Naive thymus-derived CD4-positive, alpha-beta T cell (primary cell): ENCODE data around the gene RASSF5. TPM values are rescaled to one million over a fixed set of nuclear protein-coding genes. Genes with fewer than 3 reads are reported as not detected.
A peak's percentile ranks its signal among the peaks of the same experiment; 100 is the strongest.

Experiments
- ATAC-seq: fragments of 150-1000 bp; cut with Tn5 transposase; 2 replicates; pipeline ENCODE4 v1.10.0; 2021; ENCODE audit warnings: mild to moderate bottlenecking, moderate library complexity
- CTCF ChIA-PET: fragments of 350-600 bp; sonication (Branson Sonifier 250); formaldehyde crosslinking; loops from one replicate; lab custom pipeline; 2021; ENCODE audit warnings: antibody characterized with exemption; lab: Charles Lee
- POLR2A ChIA-PET: fragments of 350-600 bp; sonication (Branson Sonifier 250); formaldehyde crosslinking; loops from one replicate; lab custom pipeline; 2021; ENCODE audit warnings: antibody characterized with exemption, inconsistent platforms; lab: Charles Lee
- DNase-seq, 9 donors: peaks; one replicate each; pipeline versions ENCODE4 v3.0.0 to v3.0.0-alpha.2; 2020 to 2022; ENCODE audit warnings: mixed read lengths in 1 of 9
- H3K27ac ChIP-seq: one replicate; pipeline ENCODE4 v1.7.0; 2013; ENCODE audit warnings: mild to moderate bottlenecking, low read depth, low read length, moderate library complexity
- H3K27me3 ChIP-seq, 2 donors: one replicate each; pipeline ENCODE4 v1.7.0; 2013; ENCODE audit warnings: low read length in 2 of 2, mild to moderate bottlenecking in 2 of 2, moderate library complexity in 2 of 2; ENCODE audit not compliant: control insufficient read depth in 2 of 2, insufficient read depth in 2 of 2
- H3K36me3 ChIP-seq, 3 experiments: 1 replicate in 2 of 3; 2 replicates in 1 of 3; pipeline ENCODE4 v1.7.0; 2013; ENCODE audit warnings: low read length in 3 of 3, mild to moderate bottlenecking in 3 of 3, moderate library complexity in 1 of 3; ENCODE audit not compliant: insufficient read depth in 3 of 3, control insufficient read depth in 2 of 3
- H3K4me1 ChIP-seq, 2 donors: one replicate each; pipeline ENCODE4 v1.7.0; 2013; ENCODE audit warnings: low read length in 2 of 2, mild to moderate bottlenecking in 2 of 2, moderate library complexity in 1 of 2; ENCODE audit not compliant: control insufficient read depth in 2 of 2, insufficient read depth in 2 of 2
- H3K4me3 ChIP-seq: 2 replicates; pipeline ENCODE4 v1.7.0; 2013; ENCODE audit warnings: mild to moderate bottlenecking, low read length
- H3K9me3 ChIP-seq, 3 experiments: 1 replicate in 2 of 3; 2 replicates in 1 of 3; pipeline ENCODE4 v1.7.0; 2013; ENCODE audit warnings: low read length in 3 of 3; ENCODE audit not compliant: control insufficient read depth in 2 of 3
- H3K27ac Mint-ChIP-seq, 9 donors: one replicate each; pipeline ENCODE4 v1.8.0; 2020 to 2022; ENCODE audit warnings: mixed read lengths in 9 of 9, mild to moderate bottlenecking in 8 of 9, moderate library complexity in 5 of 9, inconsistent platforms in 2 of 9
- H3K27me3 Mint-ChIP-seq, 5 donors: one replicate each; pipeline ENCODE4 v1.8.0; 2021 to 2022; ENCODE audit warnings: mixed read lengths in 5 of 5, mild to moderate bottlenecking in 1 of 5
- H3K36me3 Mint-ChIP-seq, 5 donors: one replicate each; pipeline ENCODE4 v1.8.0; 2020 to 2022; ENCODE audit warnings: mixed read lengths in 5 of 5, mild to moderate bottlenecking in 3 of 5, inconsistent platforms in 1 of 5
- H3K4me1 Mint-ChIP-seq, 7 donors: one replicate each; pipeline ENCODE4 v1.8.0; 2020 to 2022; ENCODE audit warnings: mixed read lengths in 7 of 7, mild to moderate bottlenecking in 3 of 7, inconsistent platforms in 1 of 7
- H3K4me3 Mint-ChIP-seq, 10 donors: one replicate each; pipeline ENCODE4 v1.8.0; 2020 to 2022; ENCODE audit warnings: mild to moderate bottlenecking in 10 of 10, mixed read lengths in 10 of 10, moderate library complexity in 6 of 10, inconsistent platforms in 2 of 10
- H3K9me3 Mint-ChIP-seq, 11 donors: one replicate each; pipeline ENCODE4 v1.8.0; 2020 to 2022; ENCODE audit warnings: mixed read lengths in 11 of 11, mild to moderate bottlenecking in 4 of 11, inconsistent platforms in 1 of 11, moderate library complexity in 1 of 11
- intact Hi-C, 2 donors: fragments of 100-400 bp; cut with micrococcal nuclease; formaldehyde crosslinking; loops; one replicate each; pipeline ENCODE4 v1.15.1; 2023
- polyA plus RNA-seq, 2 donors: library from polyadenylated mRNA; unstranded; fragments of 300-500 nt; fragmentation: Illumina TruSeq; gene quantifications; one replicate each; pipeline ENCODE4 v1.2.3, GENCODE V29; 2021
- total RNA-seq, 6 experiments: library from RNA in 5 of 6; stranded (reverse) in 5 of 6; gene quantifications; 1 replicate in 5 of 6; 2 replicates in 1 of 6; pipeline ENCODE4 v1.2.3 and lab custom pipeline; 2021 to 2026

Gene RASSF5
- total and polyA plus RNA-seq, 7 experiments from 2014 or later = 155 to 416 (median 227) TPM

- Mint-ChIP-seq H3K4me1 (peaks cover 0 to 12% (median 0%) of the 10 kb centered on the region in 7 donors), H3K9me3 (no peaks in the 10 kb centered on the region), H3K27me3 (no peaks in the 10 kb centered on the region), H3K36me3 (peaks cover 2 to 38% (median 6%) of the 10 kb centered on the region in 5 donors), H3K27ac (peak overlapping the region in 5 of 9 donors; percentile 19 to 59 (median 40)), H3K4me3 (no peak overlapping the region)
- no peaks in the 10 kb centered on the region for H3K9me3 ChIP-seq
- DNase-seq (no peak), ATAC-seq (no peak)
- CTCF ChIA-PET = interaction anchor here (1.3 kb wide), 1 partner anchor 16 kb away, joined by 4 read pairs; no protein-coding TSS in a partner anchor
- H3K27me3 ChIP-seq = no peaks in the 10 kb centered on the region
- intact Hi-C loops = no loop called here
- peaks cover 8 to 69% (median 22%) of the 10 kb centered on the region in 3 experiments for H3K36me3 ChIP-seq
- no peak overlapping the region for H3K4me3 ChIP-seq
- POLR2A ChIA-PET = no interaction called here
- H3K4me1 ChIP-seq = no peaks in the 10 kb centered on the region
- no peak overlapping the region for H3K27ac ChIP-seq
Observed at GRCh38 chr1:206497363-206497762, 10.0 kb upstream of the RASSF5 start.

- Mint-ChIP-seq H3K27ac (peak overlapping the region in 3 of 9 donors; percentile 19 to 59 (median 31)), H3K9me3 (no peaks in the 10 kb centered on the region), H3K27me3 (no peaks in the 10 kb centered on the region), H3K4me1 (peaks cover 0 to 12% (median 0%) of the 10 kb centered on the region in 7 donors), H3K4me3 (no peak overlapping the region), H3K36me3 (peaks cover 0 to 34% (median 6%) of the 10 kb centered on the region in 5 donors)
- H3K9me3 ChIP-seq = no peaks in the 10 kb centered on the region
- DNase-seq (no peak), ATAC-seq (no peak)
- no peaks in the 10 kb centered on the region for H3K4me1 ChIP-seq
- no peak overlapping the region for H3K27ac ChIP-seq
- CTCF ChIA-PET = interaction anchor here (1.3 kb wide), 1 partner anchor 17 kb away, joined by 4 read pairs; no protein-coding TSS in a partner anchor
- intact Hi-C loops = no loop called here
- POLR2A ChIA-PET = interaction anchor here (0.8 kb wide), 1 partner anchor 10 kb away, joined by 3 read pairs; the partner anchor contains the start of gene RASSF5
- H3K4me3 ChIP-seq = no peak overlapping the region
- peaks cover 6 to 65% (median 21%) of the 10 kb centered on the region in 3 experiments for H3K36me3 ChIP-seq
- no peaks in the 10 kb centered on the region for H3K27me3 ChIP-seq
Observed at GRCh38 chr1:206497774-206498173, 9.6 kb upstream of the RASSF5 start.

GRCh38 chr1:206498685-206499084 lies 8.6 kb upstream of the RASSF5 start:
- Histone ChIP-seq H3K27me3 (no peaks in the 10 kb centered on the region), H3K36me3 (peaks cover 0 to 55% (median 13%) of the 10 kb centered on the region in 3 experiments), H3K9me3 (no peaks in the 10 kb centered on the region), H3K4me3 (no peak overlapping the region), H3K4me1 (peaks cover 0 to under 1% of the 10 kb centered on the region in 2 donors), H3K27ac (no peak overlapping the region)
- ChIA-PET CTCF (interaction anchor here (0.6 to 0.9 kb wide), 2 partner anchors 20 to 37 kb away, joined by 3 to 5 read pairs; no protein-coding TSS in a partner anchor), POLR2A (interaction anchor here (0.7 to 0.8 kb wide), 2 partner anchors 9 to 43 kb away, joined by 3 read pairs; partner anchors contain the start of gene RASSF5)
- peaks cover 0 to 35% (median 6%) of the 10 kb centered on the region in 5 donors for H3K36me3 Mint-ChIP-seq
- H3K9me3 Mint-ChIP-seq = no peaks in the 10 kb centered on the region
- peaks cover 0 to 13% (median 4%) of the 10 kb centered on the region in 7 donors for H3K4me1 Mint-ChIP-seq
- DNase-seq = no peak
- peak overlapping the region in 7 of 9 donors; percentile 14 to 84 (median 52) for H3K27ac Mint-ChIP-seq
- no peak overlapping the region for H3K4me3 Mint-ChIP-seq
- ATAC-seq = no peak
- intact Hi-C loops = no loop called here
- H3K27me3 Mint-ChIP-seq = no peaks in the 10 kb centered on the region

GRCh38 chr1:206500046-206500445 lies 7.3 kb upstream of the RASSF5 start:
- ATAC-seq (no peak), DNase-seq (no peak)
- ChIA-PET CTCF (interaction anchor here (0.7 to 1.0 kb wide), 2 partner anchors 33 to 45 kb away, joined by 3 read pairs; no protein-coding TSS in a partner anchor), POLR2A (no interaction called here)
- intact Hi-C loops = no loop called here
- Mint-ChIP-seq H3K4me1 (peaks cover 0 to 24% (median 10%) of the 10 kb centered on the region in 7 donors), H3K27ac (no peak overlapping the region), H3K4me3 (no peak overlapping the region), H3K27me3 (no peaks in the 10 kb centered on the region), H3K9me3 (no peaks in the 10 kb centered on the region), H3K36me3 (peaks cover 0 to 38% (median 6%) of the 10 kb centered on the region in 5 donors)
- no peak overlapping the region for H3K4me3 ChIP-seq
- H3K27ac ChIP-seq = no peak overlapping the region
- H3K27me3 ChIP-seq = no peaks in the 10 kb centered on the region
- H3K36me3 ChIP-seq = peaks cover 0 to 44% (median 8%) of the 10 kb centered on the region in 3 experiments
- H3K9me3 ChIP-seq = no peaks in the 10 kb centered on the region
- peaks cover 0 to 14% of the 10 kb centered on the region in 2 donors for H3K4me1 ChIP-seq

GRCh38 chr1:206501881-206502280 lies 5.5 kb upstream of the RASSF5 start:
- ATAC-seq = no peak

GRCh38 chr1:206502403-206502802 lies 4.9 kb upstream of the RASSF5 start:
- ATAC-seq (no peak), DNase-seq (no peak)
- Mint-ChIP-seq H3K9me3 (no peaks in the 10 kb centered on the region), H3K27me3 (peaks cover 0 to 7% (median 0%) of the 10 kb centered on the region in 5 donors), H3K4me1 (peaks cover 8 to 30% (median 20%) of the 10 kb centered on the region in 7 donors), H3K4me3 (no peak overlapping the region), H3K27ac (peak overlapping the region in 2 of 9 donors; percentile 22 to 42), H3K36me3 (peaks cover 0 to 29% (median 0%) of the 10 kb centered on the region in 5 donors)
- Histone ChIP-seq H3K36me3 (peaks cover 0 to 22% (median 0%) of the 10 kb centered on the region in 3 experiments), H3K27me3 (no peaks in the 10 kb centered on the region), H3K9me3 (no peaks in the 10 kb centered on the region), H3K27ac (no peak overlapping the region), H3K4me1 (peaks cover 8 to 22% of the 10 kb centered on the region in 2 donors), H3K4me3 (no peak overlapping the region)
- intact Hi-C loops = no loop called here
- CTCF ChIA-PET = interaction anchor here (0.7 to 1.1 kb wide), 2 partner anchors 32 to 43 kb away, joined by 3 read pairs; partner anchors contain the start of gene IKBKE
- POLR2A ChIA-PET = interaction anchor here (1.3 kb wide), 1 partner anchor 15 kb away, joined by 5 read pairs; no protein-coding TSS in a partner anchor

More at GRCh38 chr1:206501881-206502280, 5.5 kb upstream of the RASSF5 start:
- DNase-seq = no peak
- Mint-ChIP-seq H3K27ac (peak overlapping the region in 6 of 9 donors; percentile 22 to 73 (median 36)), H3K9me3 (no peaks in the 10 kb centered on the region), H3K4me1 (peaks cover 8 to 30% (median 20%) of the 10 kb centered on the region in 7 donors), H3K36me3 (peaks cover 0 to 31% (median 0%) of the 10 kb centered on the region in 5 donors), H3K4me3 (no peak overlapping the region), H3K27me3 (peaks cover 0 to 7% (median 0%) of the 10 kb centered on the region in 5 donors)
- Histone ChIP-seq H3K27me3 (no peaks in the 10 kb centered on the region), H3K4me3 (no peak overlapping the region), H3K9me3 (no peaks in the 10 kb centered on the region), H3K4me1 (peaks cover 8 to 22% of the 10 kb centered on the region in 2 donors), H3K27ac (no peak overlapping the region), H3K36me3 (peaks cover 0 to 27% (median 0%) of the 10 kb centered on the region in 3 experiments)
- ChIA-PET POLR2A (interaction anchor here (1.3 kb wide), 1 partner anchor 15 kb away, joined by 5 read pairs; no protein-coding TSS in a partner anchor), CTCF (no interaction called here)
- intact Hi-C loops = no loop called here
